Activated T-cell treated with anti-CD3 and anti-CD28 coated beads, Interleukin-2, amount 50 U/mL, for 72 hours (primary cell): ENCODE results near the gene XPA. TPM values are rescaled to one million over a fixed set of nuclear protein-coding genes. Genes with fewer than 3 reads are reported as not detected.
"Not testable (repeated sequence)": the region's sequence is repeated elsewhere in the genome, so short reads cannot be mapped to it uniquely, and the experiment has no call there.

Experiments used
- ATAC-seq, 2 donors: fragments of 150-1000 bp; cut with Tn5 transposase; replicated peaks in 1 of 2; 2 replicates each; pipeline ENCODE4 v1.10.0; 2021; ENCODE audit warnings: moderate library complexity in 2 of 2, mild to moderate bottlenecking in 1 of 2
- DNase-seq, 2 donors: peaks; one replicate each; pipeline ENCODE4 v3.0.0; 2021 to 2022; ENCODE audit warnings: mixed read lengths in 1 of 2
- H3K27ac Mint-ChIP-seq: one replicate; pipeline ENCODE4 v1.8.0; 2022; ENCODE audit warnings: mild to moderate bottlenecking, moderate library complexity, mixed read lengths
- H3K27me3 Mint-ChIP-seq: one replicate; pipeline ENCODE4 v1.8.0; 2022; ENCODE audit warnings: low read depth, mixed read lengths
- H3K36me3 Mint-ChIP-seq, 2 donors: one replicate each; pipeline ENCODE4 v1.8.0; 2022; ENCODE audit warnings: mixed read lengths in 2 of 2, mild to moderate bottlenecking in 1 of 2; ENCODE audit not compliant: insufficient read depth in 2 of 2
- H3K4me1 Mint-ChIP-seq: one replicate; pipeline ENCODE4 v1.8.0; 2022; ENCODE audit warnings: low read depth, mixed read lengths
- H3K4me3 Mint-ChIP-seq, 2 donors: one replicate each; pipeline ENCODE4 v1.8.0; 2022; ENCODE audit warnings: mild to moderate bottlenecking in 2 of 2, mixed read lengths in 2 of 2, moderate library complexity in 2 of 2
- H3K9me3 Mint-ChIP-seq, 2 donors: one replicate each; pipeline ENCODE4 v1.8.0; 2022; ENCODE audit warnings: mixed read lengths in 2 of 2
- total RNA-seq, 2 donors: library from RNA; stranded (reverse); gene quantifications; one replicate each; pipeline ENCODE4 v1.2.3, GENCODE V29; 2022

Gene XPA
- total RNA-seq, 2 donors from 2014 or later = 8.8 to 11.1 TPM

DNA sequence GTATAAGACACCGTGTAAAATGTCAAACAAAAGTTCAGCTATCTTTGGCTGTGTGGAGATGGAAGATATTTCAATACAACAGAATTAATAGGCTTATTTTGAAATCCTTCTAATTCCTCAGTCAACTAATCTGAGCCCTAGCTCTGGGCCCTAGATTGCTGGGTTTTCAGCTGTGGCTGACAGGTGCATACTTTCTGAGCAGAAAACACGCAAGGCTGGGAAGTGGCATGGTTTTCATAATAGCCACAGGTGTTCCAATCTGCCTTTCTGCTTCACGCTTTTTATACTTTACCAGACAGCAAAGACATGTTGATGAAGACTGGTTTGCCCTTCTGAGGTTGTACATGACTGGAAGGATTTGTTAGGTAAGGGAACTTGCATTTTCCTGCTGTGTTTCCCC is 20.7 kb upstream of the XPA start:
- Mint-ChIP-seq H3K4me1 (peaks cover 11% of the 10 kb centered on the region), H3K36me3 (peaks cover 0 to 2% of the 10 kb centered on the region in 2 donors), H3K4me3 (no peak overlapping the region), H3K27me3 (peaks cover 4% of the 10 kb centered on the region), H3K27ac (no peak overlapping the region), H3K9me3 (peaks cover 1 to 6% of the 10 kb centered on the region in 2 donors)
- ATAC-seq = no peak
- DNase-seq = no peak

DNA sequence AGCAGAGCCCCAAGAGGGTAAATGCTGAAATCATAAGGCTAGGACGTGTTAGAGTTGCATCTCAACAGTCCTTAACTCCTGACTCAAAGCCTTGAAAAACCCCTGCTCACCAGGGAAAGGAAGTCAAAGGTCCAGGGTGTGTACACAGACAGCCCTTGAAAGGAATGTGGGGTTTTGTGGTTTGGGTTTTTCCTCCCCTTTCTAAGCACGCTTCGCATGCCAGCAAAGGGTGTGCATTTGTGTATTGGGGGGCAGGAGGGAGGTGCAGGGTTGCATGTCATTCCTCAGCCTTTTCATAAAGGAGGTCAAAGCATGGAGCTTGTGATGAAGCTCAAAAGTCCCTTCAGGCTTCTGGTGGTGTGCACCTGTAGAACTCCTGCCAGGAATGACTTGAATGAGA is 17.3 kb upstream of the XPA start:
- no peak for DNase-seq

DNA sequence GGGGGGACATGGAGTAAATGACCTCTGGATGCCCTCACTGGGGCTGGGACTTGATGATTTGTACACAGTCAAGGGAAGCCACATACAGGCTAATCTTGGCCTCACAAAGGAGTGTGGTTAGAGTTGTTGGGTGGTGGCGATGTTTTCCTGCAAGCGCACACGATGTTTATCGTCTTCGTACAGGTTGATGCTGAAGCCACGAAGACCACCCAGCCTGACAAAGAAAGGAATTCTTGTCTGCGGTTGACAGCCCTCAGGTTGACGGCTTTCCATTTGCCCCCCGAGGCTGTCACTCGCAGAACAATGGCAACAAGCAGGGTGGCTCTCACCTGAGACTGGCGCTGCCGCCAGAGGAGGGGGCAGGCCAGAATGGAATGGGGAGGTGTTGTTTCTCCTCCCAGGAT is 14.1 kb upstream of the XPA start:
- Mint-ChIP-seq H3K4me3 (no peak overlapping the region), H3K4me1 (peaks cover 19% of the 10 kb centered on the region), H3K27ac (no peak overlapping the region), H3K27me3 (peaks cover 20% of the 10 kb centered on the region), H3K9me3 (no peaks in the 10 kb centered on the region), H3K36me3 (no peaks in the 10 kb centered on the region)
- DNase-seq = no peak
- peak; percentile 11 to 27 for ATAC-seq

More for the DNA sequence above, 17.3 kb upstream of the XPA start:
- no peaks in the 10 kb centered on the region for H3K36me3 Mint-ChIP-seq
- no peak overlapping the region for H3K4me3 Mint-ChIP-seq
- H3K4me1 Mint-ChIP-seq = peaks cover 18% of the 10 kb centered on the region
- H3K27me3 Mint-ChIP-seq = peaks cover 13% of the 10 kb centered on the region
- no peak for ATAC-seq
- no peak overlapping the region for H3K27ac Mint-ChIP-seq
- peaks cover 0 to 2% of the 10 kb centered on the region in 2 donors for H3K9me3 Mint-ChIP-seq

DNA sequence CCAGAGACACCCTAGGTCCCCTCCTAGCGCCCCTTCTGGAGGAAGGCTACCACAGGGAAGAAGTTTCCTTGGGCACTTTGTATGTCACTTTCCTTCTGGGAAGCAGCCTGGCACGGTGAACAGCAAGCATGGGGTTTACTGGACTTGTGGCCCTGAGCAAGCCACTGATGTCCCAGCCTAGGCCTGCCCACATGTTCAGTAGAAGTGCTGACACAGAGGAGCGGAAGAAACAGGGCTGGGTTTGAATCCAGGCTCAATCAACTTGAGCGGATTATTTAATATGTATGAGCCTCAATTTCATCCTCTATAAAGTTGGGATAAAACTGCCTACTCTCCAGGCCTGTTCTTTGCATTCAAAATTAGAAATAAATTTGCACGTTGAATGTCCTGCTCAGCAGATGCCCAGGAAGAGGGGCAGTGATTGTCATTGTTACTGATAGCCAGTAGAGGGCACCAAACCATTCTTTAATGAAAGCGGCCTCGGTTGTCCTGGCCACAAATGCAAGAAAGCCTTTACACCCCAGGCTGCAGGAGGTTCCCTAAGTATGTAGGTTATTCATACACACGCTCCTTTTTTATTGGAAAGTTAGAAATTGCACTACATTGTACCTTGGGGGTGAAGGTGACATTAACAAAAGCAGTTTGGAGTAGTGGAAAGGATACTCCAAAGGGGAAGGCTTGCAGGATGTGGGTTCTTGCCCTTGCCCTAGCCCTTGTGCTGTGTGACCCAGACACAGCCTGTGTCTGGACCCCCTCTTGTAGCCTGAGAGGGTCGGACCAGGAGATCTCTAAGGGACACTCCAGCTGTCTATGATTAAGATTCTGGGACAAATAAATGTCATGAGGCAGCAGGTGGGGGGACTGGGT is 13.4 kb upstream of the XPA start:
- H3K27me3 Mint-ChIP-seq = peaks cover 20% of the 10 kb centered on the region
- no peaks in the 10 kb centered on the region for H3K36me3 Mint-ChIP-seq
- peak; percentile 41 to 55 for DNase-seq
- H3K27ac Mint-ChIP-seq = no peak overlapping the region
- ATAC-seq = peak; percentile 87 to 92
- peaks cover 23% of the 10 kb centered on the region for H3K4me1 Mint-ChIP-seq
- no peak overlapping the region for H3K4me3 Mint-ChIP-seq
- no peaks in the 10 kb centered on the region for H3K9me3 Mint-ChIP-seq

DNA sequence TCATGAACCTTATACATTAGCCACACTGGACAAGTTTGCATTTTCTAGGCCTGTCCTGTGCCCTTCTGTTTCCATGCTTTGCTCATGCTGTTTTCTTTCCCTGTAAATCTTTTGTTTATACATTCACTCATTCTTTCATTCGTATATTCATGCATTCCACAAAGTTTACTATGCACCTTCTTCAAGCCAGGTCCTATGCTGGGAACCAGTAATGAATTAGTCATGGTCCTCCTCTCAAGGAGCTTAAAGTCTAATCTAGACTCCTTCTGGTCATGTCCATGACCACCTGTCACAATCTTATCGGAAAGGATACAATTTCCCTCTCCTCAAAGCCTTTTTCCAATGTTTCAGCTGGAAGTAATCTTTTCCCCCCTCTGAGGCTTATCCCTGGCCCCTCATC is 9.1 kb upstream of the XPA start:
- H3K27me3 Mint-ChIP-seq = peaks cover 19% of the 10 kb centered on the region
- no peaks in the 10 kb centered on the region for H3K36me3 Mint-ChIP-seq
- no peaks in the 10 kb centered on the region for H3K9me3 Mint-ChIP-seq
- DNase-seq = no peak
- no peak for ATAC-seq
- no peak overlapping the region for H3K4me3 Mint-ChIP-seq
- H3K27ac Mint-ChIP-seq = no peak overlapping the region
- H3K4me1 Mint-ChIP-seq = peaks cover 35% of the 10 kb centered on the region

DNA sequence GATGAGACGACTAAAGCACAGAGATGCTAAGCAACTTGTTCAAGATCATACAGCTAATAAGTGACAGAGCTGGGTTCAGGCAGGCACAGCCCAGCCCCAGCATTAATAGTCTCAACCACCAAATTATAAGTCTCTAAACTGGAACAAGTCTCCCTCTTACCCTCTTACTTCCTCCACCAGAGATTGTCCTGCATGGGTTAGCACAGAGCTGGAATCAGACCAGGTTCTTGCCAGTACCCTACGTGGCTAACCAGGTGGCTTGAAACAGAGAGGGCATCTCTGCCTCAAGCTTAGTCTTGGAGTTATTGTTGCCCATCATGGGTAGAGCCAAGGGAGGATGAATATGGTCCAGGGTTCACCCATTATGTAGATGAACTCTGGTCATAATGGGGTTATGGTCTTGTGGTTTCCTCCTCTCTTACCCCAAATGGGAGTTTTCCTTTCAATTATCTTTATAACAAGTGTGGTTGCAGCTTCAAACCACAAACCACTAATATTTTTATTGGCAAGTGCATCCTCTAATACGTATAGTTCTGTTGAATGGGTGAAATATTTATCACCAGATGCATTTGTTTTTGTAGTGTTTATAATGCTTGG is 8.3 kb upstream of the XPA start:
- Mint-ChIP-seq H3K36me3 (no peaks in the 10 kb centered on the region), H3K4me1 (peaks cover 31% of the 10 kb centered on the region), H3K27me3 (peaks cover 23% of the 10 kb centered on the region), H3K9me3 (no peaks in the 10 kb centered on the region), H3K4me3 (no peak overlapping the region), H3K27ac (no peak overlapping the region)
- ATAC-seq = no peak
- DNase-seq = no peak

DNA sequence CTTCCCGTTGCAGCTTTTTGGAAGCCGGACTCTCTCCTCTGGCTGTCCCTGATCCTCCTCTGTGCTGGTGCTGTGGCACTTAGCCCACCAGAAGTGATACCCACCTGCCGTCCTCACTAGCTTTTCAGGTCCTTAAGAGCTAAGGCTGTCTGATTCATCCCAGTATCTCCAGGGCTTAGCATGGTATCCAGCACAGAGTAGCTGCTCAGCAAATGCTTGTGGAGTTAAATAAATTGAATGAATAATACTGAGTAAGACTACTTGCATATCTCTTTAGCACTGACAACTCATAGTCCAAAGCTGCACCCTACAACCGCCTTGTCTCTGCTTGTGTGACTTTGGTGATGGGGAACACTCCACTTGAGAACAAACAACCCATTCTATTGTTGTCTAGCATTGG is 7.7 kb upstream of the XPA start:
- ATAC-seq (no peak), DNase-seq (no peak)
- Mint-ChIP-seq H3K27me3 (peaks cover 18% of the 10 kb centered on the region), H3K9me3 (no peaks in the 10 kb centered on the region), H3K4me3 (no peak overlapping the region), H3K36me3 (no peaks in the 10 kb centered on the region), H3K4me1 (peaks cover 32% of the 10 kb centered on the region), H3K27ac (no peak overlapping the region)

DNA sequence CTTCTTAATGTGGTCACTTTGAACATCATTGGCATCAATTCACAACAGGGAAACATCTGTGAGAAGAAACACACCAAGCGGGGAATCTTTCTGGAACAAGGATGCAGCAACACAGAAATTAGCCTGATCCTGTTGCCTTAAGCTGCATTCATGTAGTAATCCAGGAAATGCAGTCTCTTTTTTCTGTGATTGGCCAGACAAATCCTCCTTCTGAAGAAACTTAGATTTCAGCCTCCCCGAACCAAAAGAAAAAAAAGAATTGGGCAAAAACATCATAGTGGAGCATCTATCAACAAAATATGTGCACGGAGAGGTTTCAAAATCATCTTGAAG is 7.2 kb upstream of the XPA start:
- ATAC-seq (no peak), DNase-seq (no peak)
- no peaks in the 10 kb centered on the region for H3K9me3 Mint-ChIP-seq
- H3K27ac Mint-ChIP-seq = no peak overlapping the region
- H3K27me3 Mint-ChIP-seq = peaks cover 17% of the 10 kb centered on the region
- H3K4me3 Mint-ChIP-seq = no peak overlapping the region
- H3K36me3 Mint-ChIP-seq = no peaks in the 10 kb centered on the region
- peaks cover 38% of the 10 kb centered on the region for H3K4me1 Mint-ChIP-seq

DNA sequence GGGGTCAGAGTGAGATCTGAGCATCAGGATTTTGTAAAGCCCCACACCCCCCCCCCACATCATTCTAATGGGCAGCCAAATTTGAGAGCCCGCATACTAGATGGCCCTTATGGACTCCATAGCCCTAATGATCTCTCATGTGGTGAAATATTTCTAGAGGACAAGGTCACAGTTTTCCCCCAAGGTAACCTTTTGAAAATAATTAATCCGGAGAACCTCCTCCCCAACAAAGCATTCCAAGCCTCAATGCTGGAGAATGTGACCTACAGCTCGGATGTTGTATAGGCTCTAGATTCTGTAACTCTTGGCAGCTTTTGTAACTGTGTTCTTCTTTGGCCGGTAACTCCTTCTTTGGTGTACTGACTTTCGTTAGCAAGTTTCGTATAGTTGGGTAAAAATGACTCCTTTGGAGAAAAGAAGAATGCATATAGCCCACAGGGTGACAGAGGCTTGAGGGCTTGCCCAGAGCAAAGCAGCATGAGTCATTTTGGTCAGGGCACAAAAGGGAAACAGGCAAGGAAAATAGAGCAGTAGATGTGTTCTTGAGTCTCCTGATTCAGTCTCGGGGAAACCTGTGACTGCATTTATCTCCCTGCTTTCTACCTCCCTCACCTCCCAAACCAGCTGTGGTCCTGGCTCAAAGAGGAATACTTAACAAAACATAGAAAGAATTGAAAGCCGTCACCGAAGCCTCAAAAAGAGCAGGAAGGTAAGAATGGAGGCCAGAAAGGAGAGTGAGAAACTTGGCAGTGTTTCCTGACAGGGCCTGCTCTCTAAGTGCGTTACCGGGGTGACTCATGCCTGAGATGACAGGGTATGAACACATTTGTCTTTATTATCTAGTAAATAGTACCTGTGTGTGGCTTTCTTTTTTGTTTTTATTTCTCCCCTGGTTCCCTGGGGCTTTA is 6.6 kb upstream of the XPA start:
- Mint-ChIP-seq H3K4me1 (peaks cover 43% of the 10 kb centered on the region), H3K36me3 (no peaks in the 10 kb centered on the region), H3K4me3 (peak overlapping the region; percentile 53 to 60), H3K9me3 (no peaks in the 10 kb centered on the region), H3K27ac (peak overlapping the region; percentile 83), H3K27me3 (peaks cover 15% of the 10 kb centered on the region)
- peak; percentile 90 to 93 for ATAC-seq
- DNase-seq = peak; percentile 49 to 59

DNA sequence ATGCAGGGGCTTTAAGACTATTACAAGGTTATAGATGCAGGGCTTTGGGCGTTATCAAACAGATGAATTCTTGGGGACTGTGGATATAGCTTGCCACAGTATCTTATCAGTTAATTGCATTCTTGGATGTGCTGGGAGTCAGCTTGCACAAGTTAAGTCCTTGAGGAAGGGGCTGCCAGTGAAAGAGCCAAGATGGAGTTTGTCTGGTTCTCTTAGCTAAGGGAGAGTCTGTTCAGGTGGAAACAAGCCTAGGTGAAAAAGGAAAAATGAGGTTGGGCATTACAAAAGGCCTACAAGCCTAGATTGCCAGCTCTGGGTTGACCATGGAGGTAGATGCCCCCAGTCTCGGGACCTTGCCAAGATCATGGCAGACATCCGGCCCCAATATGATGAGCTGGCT is 2.7 kb upstream of the XPA start:
- H3K4me1 Mint-ChIP-seq = peaks cover 66% of the 10 kb centered on the region
- not testable (repeated sequence) for DNase-seq, H3K27me3 Mint-ChIP-seq, H3K4me3 Mint-ChIP-seq, H3K27ac Mint-ChIP-seq, ATAC-seq, H3K36me3 Mint-ChIP-seq, H3K9me3 Mint-ChIP-seq

DNA sequence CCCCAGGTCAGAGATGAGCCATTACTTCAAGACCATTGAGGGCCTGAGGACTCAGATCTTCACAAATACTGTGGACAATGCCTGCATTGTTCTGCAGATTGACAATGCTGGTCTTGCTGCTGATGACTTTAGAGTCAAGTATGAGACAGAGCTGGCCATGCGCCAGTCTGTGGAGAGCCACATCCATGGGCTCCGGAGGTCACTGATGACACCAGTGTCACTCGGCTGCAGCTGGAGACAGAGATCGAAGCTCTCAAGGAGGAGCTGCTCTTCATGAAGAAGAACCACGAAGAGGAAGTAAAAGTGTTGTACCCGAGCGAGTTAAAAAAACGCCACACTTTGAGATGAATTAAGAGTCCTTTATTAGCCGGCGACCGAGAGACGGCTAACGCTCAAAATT is 2.1 kb upstream of the XPA start:
- Mint-ChIP-seq H3K4me3 (peak overlapping the region; percentile 28 to 78), H3K4me1 (peaks cover 66% of the 10 kb centered on the region)
- not testable (repeated sequence) for H3K36me3 Mint-ChIP-seq, H3K27me3 Mint-ChIP-seq, H3K27ac Mint-ChIP-seq, DNase-seq, H3K9me3 Mint-ChIP-seq, ATAC-seq

DNA sequence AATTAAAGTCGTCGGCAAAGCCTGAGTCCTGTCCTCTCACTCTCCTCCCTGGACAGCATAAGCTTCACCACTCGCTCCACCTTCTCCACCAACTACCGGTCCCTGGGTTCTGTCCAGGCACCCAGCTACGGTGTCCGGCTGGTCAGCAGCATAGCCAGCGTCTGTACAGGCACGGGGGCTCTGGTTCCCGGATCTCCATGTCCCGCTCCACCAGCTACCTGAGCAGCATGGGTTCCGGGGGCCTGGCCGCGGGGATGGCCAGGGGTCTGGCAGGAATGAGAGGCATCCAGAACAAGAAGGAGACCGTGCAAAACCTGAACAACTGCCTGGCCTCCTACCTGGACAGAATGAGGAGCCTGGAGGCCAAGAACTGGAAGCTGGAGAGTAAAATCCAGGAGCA is 1.7 kb upstream of the XPA start:
- peaks cover 10% of the 10 kb centered on the region for H3K27me3 Mint-ChIP-seq
- H3K4me1 Mint-ChIP-seq = peaks cover 66% of the 10 kb centered on the region
- DNase-seq (no peak), ATAC-seq (no peak)
- no peak overlapping the region for H3K27ac Mint-ChIP-seq
- no peaks in the 10 kb centered on the region for H3K36me3 Mint-ChIP-seq
- no peaks in the 10 kb centered on the region for H3K9me3 Mint-ChIP-seq
- peak overlapping the region in 1 of 2 donors; percentile 78 for H3K4me3 Mint-ChIP-seq

DNA sequence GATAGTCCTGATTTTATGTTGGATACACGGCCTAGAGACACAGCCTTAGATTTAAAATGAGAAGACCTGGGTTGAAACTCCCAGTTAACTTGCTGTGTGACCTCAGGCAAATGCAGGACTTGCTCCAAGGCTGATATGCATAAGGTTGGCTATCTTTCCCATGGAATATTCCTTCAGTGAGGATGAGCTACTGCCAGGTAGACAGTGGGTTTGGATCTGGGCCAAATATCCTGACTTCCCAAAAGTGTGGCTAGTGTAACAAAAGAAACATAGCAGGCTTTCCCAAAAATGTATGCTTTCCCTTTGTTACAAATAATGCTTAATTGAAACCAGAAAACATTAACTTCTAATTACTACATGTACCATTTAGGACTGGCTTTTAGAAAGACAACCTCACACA is 697 bp upstream of the XPA start:
- Mint-ChIP-seq H3K4me3 (peak overlapping the region; percentile 89 to 99), H3K4me1 (peaks cover 66% of the 10 kb centered on the region), H3K27me3 (peaks cover 10% of the 10 kb centered on the region), H3K27ac (peak overlapping the region; percentile 87), H3K36me3 (no peaks in the 10 kb centered on the region), H3K9me3 (no peaks in the 10 kb centered on the region)
- DNase-seq = no peak
- no peak for ATAC-seq
